HepG2 (cell line): ENCODE results near the gene SLC1A2.

Experiments
- CENPX ChIP-seq: sonication (generic); formaldehyde crosslinking; IDR thresholded peaks from 2 replicates; pipeline ENCODE4 v1.9.0; 2021; ENCODE audit warnings: mild to moderate bottlenecking, missing genetic modification reagents, moderate library complexity
- MAF1 ChIP-seq: sonication (generic); formaldehyde crosslinking; IDR thresholded peaks from 2 replicates; pipeline ENCODE4 v1.5.0; 2020; ENCODE audit warnings: missing genetic modification reagents, borderline replicate concordance
- NR2C2 ChIP-seq: sonication (generic); formaldehyde crosslinking; IDR thresholded peaks from 2 replicates; pipeline ENCODE4 v1.4.0; 2020; ENCODE audit warnings: missing genetic modification reagents, mild to moderate bottlenecking, moderate library complexity, borderline replicate concordance
- TF ChIP-seq, protein P1 (sequence below): sonication (generic); formaldehyde crosslinking; conservative IDR thresholded peaks from 2 replicates; pipeline ENCODE4 v1.8.0; 2022; ENCODE audit warnings: mild to moderate bottlenecking, moderate library complexity, missing genetic modification reagents

DNA sequence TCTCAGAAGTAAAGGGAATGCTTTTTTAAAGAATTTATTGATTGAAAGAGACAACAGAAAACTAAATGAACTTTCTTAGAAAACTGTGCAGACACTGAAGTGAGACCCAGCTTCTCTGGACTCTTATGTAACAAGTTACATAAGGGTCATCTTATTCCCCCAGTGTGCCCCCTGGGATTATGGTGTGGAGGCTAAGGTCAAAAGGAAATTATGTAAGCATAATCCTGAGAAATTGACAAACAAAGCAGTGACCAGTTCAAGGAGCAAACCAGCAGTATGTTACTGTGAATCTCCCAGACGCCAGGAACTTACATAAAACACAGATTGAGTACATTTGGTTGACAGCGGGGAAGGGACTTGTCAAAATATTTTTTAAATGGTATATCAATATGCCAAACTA lies 78.6 kb downstream of the SLC1A2 start:
- TF ChIP-seq MAF1 (CRISPR knock-in tag) (no peak), NR2C2 (CRISPR knock-in tag) (peak; percentile 65), CENPX (CRISPR knock-in tag) (no peak)
- TF ChIP-seq, protein P1, sequence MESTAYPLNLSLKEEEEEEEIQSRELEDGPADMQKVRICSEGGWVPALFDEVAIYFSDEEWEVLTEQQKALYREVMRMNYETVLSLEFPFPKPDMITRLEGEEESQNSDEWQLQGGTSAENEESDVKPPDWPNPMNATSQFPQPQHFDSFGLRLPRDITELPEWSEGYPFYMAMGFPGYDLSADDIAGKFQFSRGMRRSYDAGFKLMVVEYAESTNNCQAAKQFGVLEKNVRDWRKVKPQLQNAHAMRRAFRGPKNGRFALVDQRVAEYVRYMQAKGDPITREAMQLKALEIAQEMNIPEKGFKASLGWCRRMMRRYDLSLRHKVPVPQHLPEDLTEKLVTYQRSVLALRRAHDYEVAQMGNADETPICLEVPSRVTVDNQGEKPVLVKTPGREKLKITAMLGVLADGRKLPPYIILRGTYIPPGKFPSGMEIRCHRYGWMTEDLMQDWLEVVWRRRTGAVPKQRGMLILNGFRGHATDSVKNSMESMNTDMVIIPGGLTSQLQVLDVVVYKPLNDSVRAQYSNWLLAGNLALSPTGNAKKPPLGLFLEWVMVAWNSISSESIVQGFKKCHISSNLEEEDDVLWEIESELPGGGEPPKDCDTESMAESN (CRISPR knock-in tag), result 0 out of 2 replicates have a peak, but pooled peaks have one; percentile 37
